Breast epithelium (tissue), 4 donors: ENCODE measurements around the gene ZNF618. TPM values are rescaled to one million over a fixed set of nuclear protein-coding genes. Genes with fewer than 3 reads are reported as not detected.

ENCODE experiments used
- DNase-seq, 2 donors: peaks; one replicate each; pipeline ENCODE4 v3.0.0-alpha.2; 2019; ENCODE audit warnings: low spot score in 2 of 2
- H3K27ac ChIP-seq, 2 donors: fragments of 200-600 bp; sonication (generic) in 1 of 2; one replicate each; pipeline ENCODE4 v1.5.1; 2016 to 2019; ENCODE audit warnings: mild to moderate bottlenecking in 1 of 2
- H3K27me3 ChIP-seq, 2 donors: fragments of 200-600 bp; sonication (generic) in 1 of 2; one replicate each; pipeline versions ENCODE4 v1.5.1 to v1.6.0; 2017 to 2019; ENCODE audit warnings: control low read depth in 1 of 2, mild to moderate bottlenecking in 1 of 2
- H3K36me3 ChIP-seq: fragments of 200-600 bp; one replicate; pipeline ENCODE4 v1.5.1; 2019
- H3K4me1 ChIP-seq, 2 donors: fragments of 200-600 bp; sonication (generic); one replicate each; pipeline ENCODE4 v1.5.1; 2016 to 2019; ENCODE audit warnings: control low read depth in 1 of 2
- H3K4me3 ChIP-seq, 3 donors: fragments of 200-600 bp; sonication (generic); 1 replicate in 2 of 3; 2 replicates in 1 of 3; pipeline ENCODE4 v1.5.1; 2016 to 2019; ENCODE audit warnings: mild to moderate bottlenecking in 3 of 3, moderate library complexity in 2 of 3
- H3K9me3 ChIP-seq, 2 donors: fragments of 200-600 bp; sonication (generic) in 1 of 2; one replicate each; pipeline ENCODE4 v1.5.1; 2016 to 2019; ENCODE audit warnings: control low read depth in 1 of 2
- POLR2A ChIP-seq: fragments of 450-650 bp; IDR thresholded peaks from one replicate; pipeline ENCODE4 v1.6.1; 2016; ENCODE audit warnings: antibody characterized with exemption, mild to moderate bottlenecking, moderate library complexity
- POLR2AphosphoS5 ChIP-seq, 3 donors: sonication (generic); formaldehyde crosslinking; IDR thresholded peaks; one replicate each; pipeline ENCODE4 v1.6.1; 2017; ENCODE audit warnings: antibody characterized with exemption in 3 of 3
- intact Hi-C: fragments of 100-400 bp; cut with DNase I; formaldehyde crosslinking; loops from one replicate; pipeline ENCODE4 v1.15.1; 2023; ENCODE audit warnings: low total_unique reads
- total RNA-seq, 3 donors: library from RNA; depleted of rRNA; stranded (reverse); fragments of >200 nt; gene quantifications; one replicate each; pipeline ENCODE4 v1.1.0, GENCODE V29; 2016
- TF ChIP-seq, protein P1 (sequence below), 3 donors: fragments of 450-650 bp; IDR thresholded peaks; one replicate each; pipeline ENCODE4 v1.5.1; 2016 to 2017; ENCODE audit warnings: antibody characterized with exemption in 3 of 3, mild to moderate bottlenecking in 3 of 3, moderate library complexity in 3 of 3

Gene ZNF618
- total RNA-seq, 3 donors from 2014 or later = 4.6 to 11.8 (median 10.4) TPM

GRCh38 chr9:113857875-113858274 lies 18.2 kb upstream of the ZNF618 start:
- Histone ChIP-seq H3K4me3 (no peak overlapping the region), H3K36me3 (no peaks in the 10 kb centered on the region), H3K27ac (no peak overlapping the region), H3K27me3 (no peaks in the 10 kb centered on the region), H3K4me1 (no peaks in the 10 kb centered on the region), H3K9me3 (no peaks in the 10 kb centered on the region)
- no peak for DNase-seq
- intact Hi-C loops = no loop called here
- TF ChIP-seq, protein P1, sequence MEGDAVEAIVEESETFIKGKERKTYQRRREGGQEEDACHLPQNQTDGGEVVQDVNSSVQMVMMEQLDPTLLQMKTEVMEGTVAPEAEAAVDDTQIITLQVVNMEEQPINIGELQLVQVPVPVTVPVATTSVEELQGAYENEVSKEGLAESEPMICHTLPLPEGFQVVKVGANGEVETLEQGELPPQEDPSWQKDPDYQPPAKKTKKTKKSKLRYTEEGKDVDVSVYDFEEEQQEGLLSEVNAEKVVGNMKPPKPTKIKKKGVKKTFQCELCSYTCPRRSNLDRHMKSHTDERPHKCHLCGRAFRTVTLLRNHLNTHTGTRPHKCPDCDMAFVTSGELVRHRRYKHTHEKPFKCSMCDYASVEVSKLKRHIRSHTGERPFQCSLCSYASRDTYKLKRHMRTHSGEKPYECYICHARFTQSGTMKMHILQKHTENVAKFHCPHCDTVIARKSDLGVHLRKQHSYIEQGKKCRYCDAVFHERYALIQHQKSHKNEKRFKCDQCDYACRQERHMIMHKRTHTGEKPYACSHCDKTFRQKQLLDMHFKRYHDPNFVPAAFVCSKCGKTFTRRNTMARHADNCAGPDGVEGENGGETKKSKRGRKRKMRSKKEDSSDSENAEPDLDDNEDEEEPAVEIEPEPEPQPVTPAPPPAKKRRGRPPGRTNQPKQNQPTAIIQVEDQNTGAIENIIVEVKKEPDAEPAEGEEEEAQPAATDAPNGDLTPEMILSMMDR (IDR thresholded peaks at IDR 0.05) = no peak
- TF ChIP-seq POLR2A = no peak
- TF ChIP-seq POLR2AphosphoS5 (IDR thresholded peaks at IDR 0.05) = no peak

- TF ChIP-seq POLR2A = no peak
- TF ChIP-seq, protein P1 (IDR thresholded peaks at IDR 0.05) = no peak
- no peak for TF ChIP-seq POLR2AphosphoS5 (IDR thresholded peaks at IDR 0.05)
- Histone ChIP-seq H3K4me3 (no peak overlapping the region), H3K27ac (no peak overlapping the region), H3K9me3 (no peaks in the 10 kb centered on the region), H3K27me3 (no peaks in the 10 kb centered on the region), H3K36me3 (no peaks in the 10 kb centered on the region), H3K4me1 (no peaks in the 10 kb centered on the region)
- no peak for DNase-seq
- intact Hi-C loops = no loop called here
These were observed 17.8 kb upstream of the ZNF618 start for GRCh38 chr9:113858282-113858681.

DNA sequence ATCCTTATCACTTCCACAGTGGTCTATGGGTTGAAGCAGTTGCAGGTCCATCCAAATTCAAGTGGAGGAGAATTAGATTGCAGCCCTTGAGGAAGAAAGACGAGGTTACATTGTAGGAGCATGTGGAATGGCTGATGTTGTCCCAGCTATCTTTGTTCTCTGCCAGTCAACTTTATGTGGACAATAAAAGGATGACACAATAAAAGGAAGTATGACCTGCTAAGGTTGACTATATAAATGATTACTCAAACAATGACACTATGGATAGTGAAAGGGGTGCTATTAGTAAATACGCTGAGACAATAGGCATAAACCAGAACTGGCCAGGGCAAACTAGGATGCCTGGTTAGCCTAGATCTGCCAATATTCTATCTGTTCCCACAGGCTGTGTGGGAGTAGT lies 12.8 kb upstream of the ZNF618 start:
- H3K4me1 ChIP-seq = no peaks in the 10 kb centered on the region
- no peaks in the 10 kb centered on the region for H3K9me3 ChIP-seq
- intact Hi-C loops = no loop called here
- TF ChIP-seq POLR2AphosphoS5 (IDR thresholded peaks at IDR 0.05) = no peak
- H3K27ac ChIP-seq = no peak overlapping the region
- no peaks in the 10 kb centered on the region for H3K36me3 ChIP-seq
- no peaks in the 10 kb centered on the region for H3K27me3 ChIP-seq
- no peak for DNase-seq
- H3K4me3 ChIP-seq = no peak overlapping the region

DNA sequence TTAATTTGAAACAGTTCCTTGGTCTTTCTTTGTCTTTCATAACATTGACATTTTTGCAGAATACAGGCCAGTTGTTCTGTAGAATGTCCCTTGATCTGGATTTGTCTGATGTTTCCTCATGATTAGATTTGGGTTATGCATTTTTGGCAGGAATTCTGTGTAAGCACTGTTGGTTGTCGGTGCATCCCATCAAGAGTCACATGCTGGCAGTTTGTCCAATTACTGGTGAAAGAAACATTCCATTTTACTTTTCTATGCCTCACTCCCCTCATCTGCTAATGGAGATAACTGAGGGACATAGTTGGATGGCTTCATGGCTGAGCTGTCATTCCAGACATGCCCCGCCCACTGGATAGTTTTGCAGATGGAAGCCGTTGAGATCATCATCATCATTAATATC lies 7.6 kb upstream of the ZNF618 start:
- no peaks in the 10 kb centered on the region for H3K36me3 ChIP-seq
- H3K4me3 ChIP-seq = no peak overlapping the region
- H3K27me3 ChIP-seq = no peaks in the 10 kb centered on the region
- no peaks in the 10 kb centered on the region for H3K4me1 ChIP-seq
- no peak for DNase-seq
- H3K9me3 ChIP-seq = no peaks in the 10 kb centered on the region
- intact Hi-C loops = no loop called here
- H3K27ac ChIP-seq = no peak overlapping the region
- TF ChIP-seq POLR2AphosphoS5 (IDR thresholded peaks at IDR 0.05) (no peak), POLR2A (no peak)
- TF ChIP-seq, protein P1 (IDR thresholded peaks at IDR 0.05) = no peak

GRCh38 chr9:113872485-113873143 lies 3.5 kb upstream of the ZNF618 start:
- Histone ChIP-seq H3K4me3 (no peak overlapping the region), H3K9me3 (no peaks in the 10 kb centered on the region), H3K27ac (peak overlapping the region in 1 of 2 donors; percentile 15), H3K36me3 (no peaks in the 10 kb centered on the region), H3K27me3 (no peaks in the 10 kb centered on the region), H3K4me1 (no peaks in the 10 kb centered on the region)
- intact Hi-C loops = no loop called here
- no peak for TF ChIP-seq POLR2AphosphoS5 (IDR thresholded peaks at IDR 0.05)
- TF ChIP-seq, protein P1 (IDR thresholded peaks at IDR 0.05) = no peak
- TF ChIP-seq POLR2A = no peak
- DNase-seq = peak in 1 of 2 donors; percentile 46

DNA sequence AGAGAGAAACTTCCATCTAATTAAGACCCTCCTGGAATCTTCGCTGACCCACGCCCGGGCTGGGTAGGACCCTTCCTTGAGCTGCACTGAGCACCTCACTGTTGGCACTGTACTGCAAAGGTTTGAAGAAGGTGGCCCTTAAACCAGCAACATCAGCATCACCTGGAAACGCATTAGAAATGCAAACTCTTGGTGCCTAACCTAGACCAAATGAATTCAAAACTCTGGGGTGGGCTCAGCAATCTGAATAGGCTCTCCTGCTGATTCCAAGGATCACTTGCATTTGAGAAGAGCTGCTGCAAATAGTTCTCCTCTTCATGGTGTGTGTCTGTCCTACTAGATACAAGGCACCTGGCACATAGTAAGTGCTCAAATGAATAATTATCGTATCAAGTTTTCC lies 2.7 kb upstream of the ZNF618 start:
- intact Hi-C loops = no loop called here
- Histone ChIP-seq H3K4me1 (no peaks in the 10 kb centered on the region), H3K27ac (peak overlapping the region in 1 of 2 donors; percentile 15), H3K4me3 (no peak overlapping the region), H3K27me3 (no peaks in the 10 kb centered on the region), H3K36me3 (no peaks in the 10 kb centered on the region), H3K9me3 (no peaks in the 10 kb centered on the region)
- DNase-seq = no peak
- no peak for TF ChIP-seq POLR2AphosphoS5 (IDR thresholded peaks at IDR 0.05)
- TF ChIP-seq POLR2A = no peak
- TF ChIP-seq, protein P1 (IDR thresholded peaks at IDR 0.05) = no peak
